B cell (primary cell): ENCODE data around the gene CST5.
"Not testable (repeated sequence)": the region's sequence is repeated elsewhere in the genome, so short reads cannot be mapped to it uniquely, and the experiment has no call there.

Experiments used
- CTCF ChIP-seq: fragments of 200-600 bp; IDR thresholded peaks from one replicate; pipeline ENCODE4 v1.8.0; 2022; ENCODE audit warnings: antibody characterized with exemption, mild to moderate bottlenecking
- EZH2 ChIP-seq: IDR thresholded peaks from 2 replicates; pipeline ENCODE4 v1.6.1; 2012; ENCODE audit warnings: borderline replicate concordance, low read depth, mild to moderate bottlenecking, moderate library complexity, low read length; ENCODE audit not compliant: insufficient read depth, poor library complexity, severe bottlenecking

DNA sequence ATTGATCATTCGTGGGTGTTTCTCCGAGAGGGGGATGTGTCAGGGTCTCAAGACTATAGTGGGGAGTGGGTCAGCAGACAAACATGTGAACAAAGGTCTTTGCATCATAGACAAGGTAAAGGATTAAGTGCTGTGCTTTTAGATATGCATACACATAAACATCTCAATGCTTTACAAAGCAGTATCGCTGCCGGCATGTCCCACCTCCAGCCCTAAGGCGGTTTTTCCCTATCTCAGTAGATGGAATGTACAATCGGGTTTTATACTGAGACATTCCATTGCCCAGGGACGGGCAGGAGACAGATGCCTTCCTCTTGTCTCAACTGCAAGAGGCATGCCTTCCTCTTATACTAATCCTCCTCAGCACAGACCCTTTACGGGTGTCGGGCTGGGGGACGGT, 18.8 kb downstream of the CST5 start:
- TF ChIP-seq CTCF, EZH2: not testable (repeated sequence)
